GM23338 (cell line): ENCODE data around the gene DYRK3. TPM values are rescaled to one million over a fixed set of nuclear protein-coding genes. Genes with fewer than 3 reads are reported as not detected.

Experiments used
- ATAC-seq: fragments of 200-7000 bp; cut with Tn5 transposase; 3 replicates; pipeline ENCODE4 v1.9.1; 2020
- DNase-seq: peaks from one replicate; pipeline ENCODE4 v3.0.0-alpha.2; 2015; ENCODE audit warnings: low spot score
- H2AFZ ChIP-seq: fragments of 200-600 bp; sonication (generic); 2 replicates; pipeline ENCODE4 v1.8.0; 2016; ENCODE audit warnings: antibody characterized with exemption, mild to moderate bottlenecking, moderate library complexity
- H3F3A ChIP-seq: fragments of 200-600 bp; sonication (generic); replicated peaks from 2 replicates; pipeline ENCODE4 v1.8.0; 2017; ENCODE audit warnings: antibody characterized with exemption, mixed run types, low read depth
- H3K27ac ChIP-seq: fragments of 200-600 bp; sonication (generic); 2 replicates; pipeline ENCODE4 v1.6.1; 2016; ENCODE audit warnings: low read depth
- H3K27me3 ChIP-seq: fragments of 200-600 bp; sonication (generic); 2 replicates; pipeline ENCODE4 v1.8.0; 2016; ENCODE audit warnings: mild to moderate bottlenecking, mixed run types, moderate library complexity; ENCODE audit not compliant: insufficient read depth
- H3K36me3 ChIP-seq: fragments of 200-600 bp; sonication (generic); 2 replicates; pipeline ENCODE4 v1.8.0; 2016; ENCODE audit warnings: mild to moderate bottlenecking; ENCODE audit not compliant: insufficient read depth
- H3K4me1 ChIP-seq: fragments of 200-600 bp; sonication (generic); 2 replicates; pipeline ENCODE4 v1.8.0; 2016; ENCODE audit warnings: mild to moderate bottlenecking, moderate library complexity; ENCODE audit not compliant: insufficient read depth
- H3K4me2 ChIP-seq: fragments of 200-600 bp; sonication (generic); 2 replicates; pipeline ENCODE4 v1.7.1; 2017; ENCODE audit warnings: mixed run types
- H3K4me3 ChIP-seq: fragments of 200-600 bp; sonication (generic); 2 replicates; pipeline ENCODE4 v1.6.1; 2016; ENCODE audit warnings: mixed run types
- H3K79me2 ChIP-seq: fragments of 200-600 bp; sonication (generic); replicated peaks from 2 replicates; pipeline ENCODE4 v1.8.0; 2017; ENCODE audit warnings: mild to moderate bottlenecking; ENCODE audit not compliant: insufficient read depth
- H3K9me2 ChIP-seq: fragments of 200-600 bp; sonication (generic); 2 replicates; pipeline ENCODE4 v1.8.0; 2017; ENCODE audit not compliant: insufficient read depth
- H4K20me1 ChIP-seq: fragments of 200-600 bp; sonication (generic); replicated peaks from 2 replicates; pipeline ENCODE4 v1.8.0; 2017; ENCODE audit warnings: mild to moderate bottlenecking; ENCODE audit not compliant: insufficient read depth
- H3K27ac Mint-ChIP-seq: 2 replicates; pipeline ENCODE4 v1.8.0; 2020; ENCODE audit warnings: inconsistent platforms, mild to moderate bottlenecking, moderate library complexity, mixed read lengths
- H3K27me3 Mint-ChIP-seq: 3 replicates; pipeline ENCODE4 v1.8.0; 2022; ENCODE audit warnings: low read depth, mild to moderate bottlenecking, moderate library complexity, mixed read lengths, inconsistent platforms; ENCODE audit not compliant: insufficient read depth, poor library complexity
- H3K36me3 Mint-ChIP-seq: 3 replicates; pipeline ENCODE4 v1.8.0; 2021; ENCODE audit warnings: low read depth, mild to moderate bottlenecking, inconsistent platforms, moderate library complexity, mixed read lengths
- H3K4me1 Mint-ChIP-seq: 3 replicates; pipeline ENCODE4 v1.8.0; 2020; ENCODE audit warnings: mild to moderate bottlenecking, inconsistent platforms, mixed read lengths
- H3K4me3 Mint-ChIP-seq: 3 replicates; pipeline ENCODE4 v1.8.0; 2021; ENCODE audit warnings: moderate library complexity, mild to moderate bottlenecking, inconsistent platforms, mixed read lengths
- H3K9me3 Mint-ChIP-seq: 3 replicates; pipeline ENCODE4 v1.8.0; 2020; ENCODE audit warnings: moderate library complexity, mild to moderate bottlenecking, inconsistent platforms, mixed read lengths
- CREB1 ChIP-seq: fragments of 250-450 bp; sonication (Bioruptor Pico); IDR thresholded peaks from 2 replicates; pipeline ENCODE4 v1.5.0; 2020; ENCODE audit warnings: low read depth, mild to moderate bottlenecking, moderate library complexity
- EZH2 ChIP-seq: fragments of 200-600 bp; sonication (generic); IDR thresholded peaks from one replicate; pipeline ENCODE4 v1.8.0; 2017; ENCODE audit warnings: antibody characterized with exemption, mild to moderate bottlenecking, low read depth; ENCODE audit not compliant: unreplicated experiment
- EZH2phosphoT487 ChIP-seq: fragments of 200-600 bp; sonication (generic); IDR thresholded peaks from one replicate; pipeline ENCODE4 v1.8.1; 2018; ENCODE audit warnings: antibody characterized with exemption; ENCODE audit not compliant: unreplicated experiment
- JUNB ChIP-seq: IDR thresholded peaks from one replicate; pipeline ENCODE4 v1.6.1; 2016; ENCODE audit warnings: antibody characterized with exemption; ENCODE audit not compliant: unreplicated experiment
- NANOG ChIP-seq: IDR thresholded peaks from 2 replicates; pipeline ENCODE4 v1.6.1; 2016; ENCODE audit warnings: antibody characterized with exemption, borderline replicate concordance
- POLR2AphosphoS5 ChIP-seq: IDR thresholded peaks from 2 replicates; pipeline ENCODE4 v1.6.1; 2016; ENCODE audit warnings: antibody characterized with exemption, low read depth
- REST ChIP-seq: IDR thresholded peaks from one replicate; pipeline ENCODE4 v1.6.1; 2018; ENCODE audit warnings: antibody characterized with exemption; ENCODE audit not compliant: unreplicated experiment
- STAT1 ChIP-seq: IDR thresholded peaks from one replicate; pipeline ENCODE4 v1.6.1; 2016; ENCODE audit warnings: antibody characterized with exemption; ENCODE audit not compliant: unreplicated experiment
- ZNF114 ChIP-seq: fragments of 250-450 bp; sonication (Bioruptor Pico); IDR thresholded peaks from 2 replicates; pipeline ENCODE4 v1.5.0; 2020; ENCODE audit warnings: mild to moderate bottlenecking, moderate library complexity
- ZNF331 ChIP-seq: fragments of 250-450 bp; sonication (Bioruptor Pico); IDR thresholded peaks from 2 replicates; pipeline ENCODE4 v1.5.0; 2020; ENCODE audit warnings: low read depth, mild to moderate bottlenecking, moderate library complexity
- ZNF462 ChIP-seq: fragments of 250-450 bp; sonication (Bioruptor Pico); IDR thresholded peaks from 2 replicates; pipeline ENCODE4 v1.5.0; 2020; ENCODE audit warnings: mild to moderate bottlenecking, moderate library complexity
- polyA plus RNA-seq: library from polyadenylated mRNA; unstranded; fragments of >200 nt; fragmentation: Nextera tagmentation; extraction: Ambion mirVana; gene quantifications from 2 replicates; pipeline ENCODE4 v1.2.1, GENCODE V29; 2016
- total RNA-seq: library from RNA; depleted of rRNA; stranded (reverse); fragments of >200 nt; shearing (Covaris generic); gene quantifications from 2 replicates; pipeline ENCODE4 v1.2.3, GENCODE V29; 2014

Gene DYRK3
- total and polyA plus RNA-seq, 2 experiments from 2014 or later, result 2.9 to 9.5 TPM

- Mint-ChIP-seq H3K9me3 (no peaks in the 10 kb centered on the region; the same call in 2 of the 3 replicates), H3K36me3 (no peaks in the 10 kb centered on the region; the same call in 2 of the 3 replicates), H3K4me3 (peak overlapping the region; percentile 81; the same call in 2 of the 3 replicates), H3K4me1 (peaks cover 28% of the 10 kb centered on the region), H3K27ac (no peak overlapping the region), H3K27me3 (peaks cover 7% of the 10 kb centered on the region)
- H2AFZ ChIP-seq, result no peak overlapping the region
- H3K36me3 ChIP-seq, result 0 out of 2 replicates have a peak, but pooled peaks cover 3% of the 10 kb centered on the region
- no peak for DNase-seq
- no peaks in the 10 kb centered on the region for H4K20me1 ChIP-seq
- H3K4me2 ChIP-seq, result peak overlapping the region; percentile 99
- no peak overlapping the region for H3K27ac ChIP-seq
- H3K27me3 ChIP-seq, result peaks cover 21% of the 10 kb centered on the region
- peak overlapping the region; percentile 90 for H3K4me3 ChIP-seq
- peaks cover 10% of the 10 kb centered on the region for H3F3A ChIP-seq
- H3K9me2 ChIP-seq, result no peaks in the 10 kb centered on the region
- TF ChIP-seq POLR2AphosphoS5 (no peak), STAT1 (no peak), EZH2phosphoT487 (no peak), CREB1 (CRISPR knock-in tag) (no peak), ZNF331 (CRISPR knock-in tag) (no peak), REST (no peak), EZH2 (no peak), ZNF114 (CRISPR knock-in tag) (no peak), NANOG (no peak)
- peaks cover 24% of the 10 kb centered on the region for H3K4me1 ChIP-seq
- ATAC-seq, result no peak
- H3K79me2 ChIP-seq, result no peaks in the 10 kb centered on the region
Observed at GRCh38 chr1:206636671-206637070, 1.3 kb downstream of the DYRK3 start.

- no peak overlapping the region for H3K27ac ChIP-seq
- H3K4me3 ChIP-seq, result no peak overlapping the region
- H3K4me1 Mint-ChIP-seq, result peaks cover 28% of the 10 kb centered on the region
- TF ChIP-seq POLR2AphosphoS5, result no peak
- TF ChIP-seq STAT1, result no peak
- TF ChIP-seq ZNF114 (CRISPR knock-in tag), result no peak
- TF ChIP-seq JUNB, result no peak
- TF ChIP-seq NANOG, result no peak
- TF ChIP-seq ZNF331 (CRISPR knock-in tag), result no peak
- TF ChIP-seq EZH2phosphoT487, result no peak
- TF ChIP-seq CREB1 (CRISPR knock-in tag), result no peak
- TF ChIP-seq ZNF462, result no peak
Observed at GRCh38 chr1:206637605-206638004, 2.3 kb downstream of the DYRK3 start.

More at GRCh38 chr1:206637605-206638004, 2.3 kb downstream of the DYRK3 start:
- 0 out of 2 replicates have a peak, but pooled peaks cover 3% of the 10 kb centered on the region for H3K36me3 ChIP-seq
- H4K20me1 ChIP-seq, result no peaks in the 10 kb centered on the region
- Mint-ChIP-seq H3K27ac (no peak overlapping the region), H3K27me3 (peaks cover 7% of the 10 kb centered on the region), H3K36me3 (no peaks in the 10 kb centered on the region; the same call in 2 of the 3 replicates), H3K4me3 (no peak overlapping the region; the same call in 2 of the 3 replicates), H3K9me3 (no peaks in the 10 kb centered on the region; the same call in 2 of the 3 replicates)
- no peak overlapping the region for H3K4me2 ChIP-seq
- ATAC-seq (no peak), DNase-seq (no peak)
- H3F3A ChIP-seq, result peaks cover 10% of the 10 kb centered on the region
- H2AFZ ChIP-seq, result no peak overlapping the region
- peaks cover 21% of the 10 kb centered on the region for H3K27me3 ChIP-seq
- no peaks in the 10 kb centered on the region for H3K79me2 ChIP-seq
- peaks cover 24% of the 10 kb centered on the region for H3K4me1 ChIP-seq
- H3K9me2 ChIP-seq, result no peaks in the 10 kb centered on the region
